Gastroesophageal sphincter (tissue), 4 donors: Measurements from ENCODE around the gene JAKMIP2. TPM values are rescaled to one million over a fixed set of nuclear protein-coding genes. Genes with fewer than 3 reads are reported as not detected.

Source experiments
- ATAC-seq: fragments of 150-250 bp; one replicate; pipeline ENCODE4 v1.9.1; 2016; ENCODE audit warnings: mild to moderate bottlenecking, moderate library complexity
- H3K27ac ChIP-seq, 4 donors: fragments of 200-600 bp; sonication (generic) in 3 of 4; 1 replicate in 3 of 4; 2 replicates in 1 of 4; pipeline ENCODE4 v1.5.1; 2016 to 2019
- H3K27me3 ChIP-seq: fragments of 200-600 bp; sonication (generic); one replicate; pipeline ENCODE4 v1.5.1; 2019
- H3K36me3 ChIP-seq, 2 donors: fragments of 200-600 bp; sonication (generic); one replicate each; pipeline ENCODE4 v1.5.1; 2019; ENCODE audit warnings: control low read depth in 1 of 2
- H3K4me1 ChIP-seq, 3 donors: fragments of 200-600 bp; sonication (generic); 1 replicate in 2 of 3; 2 replicates in 1 of 3; pipeline ENCODE4 v1.5.1; 2016 to 2019; ENCODE audit warnings: control low read depth in 2 of 3
- H3K4me3 ChIP-seq, 2 donors: fragments of 200-600 bp; sonication (generic); one replicate each; pipeline ENCODE4 v1.5.1; 2019; ENCODE audit warnings: mild to moderate bottlenecking in 1 of 2, moderate library complexity in 1 of 2
- H3K9me3 ChIP-seq, 3 donors: fragments of 200-600 bp; sonication (generic); one replicate each; pipeline ENCODE4 v1.5.1; 2017 to 2019; ENCODE audit warnings: control low read depth in 2 of 3
- CTCF ChIP-seq, 4 experiments: fragments of 200-600 bp in 2 of 4; fragments of 450-650 bp in 2 of 4; sonication (generic) in 1 of 4; IDR thresholded peaks; one replicate each; pipeline ENCODE4 v1.5.1; 2017 to 2019; ENCODE audit warnings: antibody characterized with exemption in 4 of 4, mild to moderate bottlenecking in 2 of 4, moderate library complexity in 2 of 4
- EP300 ChIP-seq: sonication (generic); formaldehyde crosslinking; IDR thresholded peaks from one replicate; pipeline ENCODE4 v1.6.1; 2017; ENCODE audit warnings: antibody characterized with exemption, mild to moderate bottlenecking
- POLR2A ChIP-seq, 2 donors: fragments of 450-650 bp; IDR thresholded peaks; one replicate each; pipeline ENCODE4 v1.6.1; 2017; ENCODE audit warnings: antibody characterized with exemption in 2 of 2, mild to moderate bottlenecking in 2 of 2, moderate library complexity in 1 of 2
- POLR2AphosphoS5 ChIP-seq: sonication (generic); formaldehyde crosslinking; IDR thresholded peaks from one replicate; pipeline ENCODE4 v1.6.1; 2017; ENCODE audit warnings: antibody characterized with exemption
- WGBS, 2 donors: methylation state at CpG; one replicate each; pipeline ENCODE4 v1.1.5; 2018; ENCODE audit warnings: low coverage in 1 of 2; 5-methylcytosine and 5-hydroxymethylcytosine counted together
- total RNA-seq, 4 donors: library from RNA; depleted of rRNA; stranded (reverse); fragments of >200 nt; gene quantifications; one replicate each; pipeline ENCODE4 v1.1.0, GENCODE V29; 2016

Gene JAKMIP2
- total RNA-seq, 4 donors from 2014 or later: 0.62 to 2.3 (median 0.79) TPM

- no peaks in the 10 kb centered on the region for H3K36me3 ChIP-seq
- WGBS, 2 donors: 38 to 40% methylated on average over 3 to 4 of the region's 4 CpGs
- TF ChIP-seq POLR2A (IDR thresholded peaks at IDR 0.05) (no peak), POLR2AphosphoS5 (no peak), CTCF (IDR thresholded peaks at IDR 0.05) (no peak), EP300 (no peak)
- H3K27me3 ChIP-seq: no peaks in the 10 kb centered on the region
- peaks cover 4 to 43% (median 9%) of the 10 kb centered on the region in 3 donors for H3K4me1 ChIP-seq
- no peaks in the 10 kb centered on the region for H3K9me3 ChIP-seq
- no peak overlapping the region for H3K4me3 ChIP-seq
- H3K27ac ChIP-seq: peak overlapping the region; percentile 88 to 93 (median 90)
- ATAC-seq: no peak
These were observed 229.6 kb downstream of the JAKMIP2 start for GRCh38 chr5:147552897-147553296.

GRCh38 chr5:147551677-147552076, 230.9 kb downstream of the JAKMIP2 start:
- Histone ChIP-seq H3K4me1 (peaks cover 4 to 51% (median 13%) of the 10 kb centered on the region in 3 donors), H3K9me3 (no peaks in the 10 kb centered on the region), H3K27ac (peak overlapping the region in 3 of 4 donors; percentile 62 to 91 (median 89)), H3K27me3 (no peaks in the 10 kb centered on the region), H3K36me3 (no peaks in the 10 kb centered on the region), H3K4me3 (no peak overlapping the region)
- 27 to 29% methylated on average over 1 of the region's 1 CpG for WGBS, 2 donors
- no peak for TF ChIP-seq CTCF (IDR thresholded peaks at IDR 0.05)
- no peak for TF ChIP-seq POLR2A (IDR thresholded peaks at IDR 0.05)
- no peak for TF ChIP-seq POLR2AphosphoS5
- ATAC-seq: no peak

- WGBS, 2 donors: 0 to 3% methylated on average over 1 to 3 of the region's 3 CpGs
- no peaks in the 10 kb centered on the region for H3K9me3 ChIP-seq
- H3K27ac ChIP-seq: peak overlapping the region in 3 of 4 donors; percentile 47 to 58 (median 52)
- H3K4me3 ChIP-seq: no peak overlapping the region
- ATAC-seq: peak; percentile 50
- no peaks in the 10 kb centered on the region for H3K36me3 ChIP-seq
- H3K4me1 ChIP-seq: peaks cover 0 to 22% (median 4%) of the 10 kb centered on the region in 3 donors
- peak; percentile 57 for TF ChIP-seq POLR2AphosphoS5
- TF ChIP-seq EP300: no peak
- no peaks in the 10 kb centered on the region for H3K27me3 ChIP-seq
These were observed 234.8 kb downstream of the JAKMIP2 start for GRCh38 chr5:147547730-147548129.

GRCh38 chr5:147544556-147544955, 238.0 kb downstream of the JAKMIP2 start:
- ATAC-seq: no peak
- H3K36me3 ChIP-seq: no peaks in the 10 kb centered on the region
- H3K4me3 ChIP-seq: no peak overlapping the region
- TF ChIP-seq POLR2AphosphoS5 (no peak), EP300 (no peak), CTCF (IDR thresholded peaks at IDR 0.05) (no peak), POLR2A (IDR thresholded peaks at IDR 0.05) (no peak)
- no peaks in the 10 kb centered on the region for H3K27me3 ChIP-seq
- peaks cover 0 to 11% (median 4%) of the 10 kb centered on the region in 3 donors for H3K4me1 ChIP-seq
- 69 to 83% methylated on average over 4 to 5 of the region's 5 CpGs for WGBS, 2 donors
- H3K27ac ChIP-seq: no peak overlapping the region
- H3K9me3 ChIP-seq: no peaks in the 10 kb centered on the region

DNA sequence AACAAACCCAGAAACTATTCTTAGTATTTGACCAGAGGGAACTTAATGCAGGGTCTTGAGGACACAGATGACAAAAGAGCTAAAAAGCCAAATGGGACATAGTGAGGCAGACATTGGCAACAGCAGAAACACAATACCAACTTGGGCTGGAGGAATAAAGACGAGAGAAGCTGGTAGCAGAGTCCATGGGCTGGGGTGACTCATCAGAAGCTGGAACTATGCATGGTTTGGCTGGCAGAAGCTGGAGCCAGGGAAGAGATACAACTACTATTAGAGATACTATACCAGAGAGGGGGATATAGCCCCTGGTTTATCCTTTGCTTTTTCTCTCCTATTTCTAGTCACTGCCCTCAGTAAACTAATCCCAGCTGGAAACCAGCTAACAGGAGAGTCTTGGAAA, 243.5 kb downstream of the JAKMIP2 start:
- Histone ChIP-seq H3K4me3 (no peak overlapping the region), H3K27me3 (no peaks in the 10 kb centered on the region), H3K27ac (no peak overlapping the region), H3K9me3 (no peaks in the 10 kb centered on the region), H3K36me3 (no peaks in the 10 kb centered on the region), H3K4me1 (peaks cover 0 to 11% (median 0%) of the 10 kb centered on the region in 3 donors)
- WGBS, 2 donors: 33 to 40% methylated on average over 1 of the region's 1 CpG
- ATAC-seq: no peak
- no peak for TF ChIP-seq CTCF (IDR thresholded peaks at IDR 0.05)
- TF ChIP-seq EP300: no peak
- TF ChIP-seq POLR2A (IDR thresholded peaks at IDR 0.05): no peak
- TF ChIP-seq POLR2AphosphoS5: no peak
